Measurements from ENCODE around the gene OR2AT4. TPM values are rescaled to one million over a fixed set of nuclear protein-coding genes. Genes with fewer than 3 reads are reported as not detected.
"Not testable (repeated sequence)": the region's sequence is repeated elsewhere in the genome, so short reads cannot be mapped to it uniquely, and the experiment has no call there.

Gene OR2AT4
- total RNA-seq, 1 donor from 2014 or later = not detected

DNA sequence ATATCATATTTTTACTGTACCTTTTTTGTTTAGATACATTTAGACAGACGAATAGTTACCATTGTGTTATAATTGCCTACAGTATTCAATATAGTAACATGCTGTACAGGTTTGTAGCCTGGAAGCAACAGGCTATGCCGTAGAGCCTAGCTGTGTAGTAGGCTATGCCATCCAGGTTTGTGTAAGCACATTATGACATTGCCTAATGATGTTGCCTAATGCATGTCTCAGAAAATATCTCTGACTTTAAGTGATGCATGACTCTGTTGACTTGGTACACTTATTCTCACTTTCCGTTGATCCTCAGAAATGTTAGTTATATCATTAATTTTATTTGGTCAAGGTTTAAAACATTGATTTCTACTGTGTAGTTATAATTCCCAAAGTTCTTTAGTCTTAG is 39.9 kb downstream of the OR2AT4 start:
- Histone ChIP-seq H3K4me3 (ENCODE audit: low read depth, low read length) (no peak overlapping the region), H3K27me3 (ENCODE audit: control insufficient read depth, insufficient read depth, low read length) (no peaks in the 10 kb centered on the region), H3K36me3 (ENCODE audit: control insufficient read depth, insufficient read depth, low read length) (no peaks in the 10 kb centered on the region)
- TF ChIP-seq, protein P1, sequence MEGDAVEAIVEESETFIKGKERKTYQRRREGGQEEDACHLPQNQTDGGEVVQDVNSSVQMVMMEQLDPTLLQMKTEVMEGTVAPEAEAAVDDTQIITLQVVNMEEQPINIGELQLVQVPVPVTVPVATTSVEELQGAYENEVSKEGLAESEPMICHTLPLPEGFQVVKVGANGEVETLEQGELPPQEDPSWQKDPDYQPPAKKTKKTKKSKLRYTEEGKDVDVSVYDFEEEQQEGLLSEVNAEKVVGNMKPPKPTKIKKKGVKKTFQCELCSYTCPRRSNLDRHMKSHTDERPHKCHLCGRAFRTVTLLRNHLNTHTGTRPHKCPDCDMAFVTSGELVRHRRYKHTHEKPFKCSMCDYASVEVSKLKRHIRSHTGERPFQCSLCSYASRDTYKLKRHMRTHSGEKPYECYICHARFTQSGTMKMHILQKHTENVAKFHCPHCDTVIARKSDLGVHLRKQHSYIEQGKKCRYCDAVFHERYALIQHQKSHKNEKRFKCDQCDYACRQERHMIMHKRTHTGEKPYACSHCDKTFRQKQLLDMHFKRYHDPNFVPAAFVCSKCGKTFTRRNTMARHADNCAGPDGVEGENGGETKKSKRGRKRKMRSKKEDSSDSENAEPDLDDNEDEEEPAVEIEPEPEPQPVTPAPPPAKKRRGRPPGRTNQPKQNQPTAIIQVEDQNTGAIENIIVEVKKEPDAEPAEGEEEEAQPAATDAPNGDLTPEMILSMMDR (IDR thresholded peaks at IDR 0.05; ENCODE audit: insufficient read depth, low read length, poor library complexity, severe bottlenecking) = no peak
- DNase-seq (ENCODE audit: low read depth) = no peak

DNA sequence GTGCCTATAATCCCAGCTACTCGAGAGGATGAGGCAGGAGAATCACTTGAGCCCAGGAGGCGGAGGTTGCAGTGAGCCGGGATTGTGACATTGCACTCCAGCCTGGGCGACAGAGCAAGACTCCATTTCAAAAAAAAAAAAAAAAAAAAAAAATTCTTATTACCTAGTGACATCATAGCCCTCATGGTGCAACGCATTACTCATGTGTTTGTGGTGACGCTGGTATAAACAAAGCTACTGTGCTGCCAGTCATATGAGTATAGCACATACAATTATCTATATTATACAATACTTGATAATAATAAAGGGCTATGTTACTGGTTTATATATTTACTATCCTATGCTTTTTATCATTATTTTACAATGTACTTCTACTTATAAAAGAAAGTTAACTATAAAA is 41.2 kb downstream of the OR2AT4 start:
- no peak overlapping the region for H3K4me3 ChIP-seq (ENCODE audit: low read depth, low read length)
- TF ChIP-seq, protein P1 (IDR thresholded peaks at IDR 0.05; ENCODE audit: insufficient read depth, low read length, poor library complexity, severe bottlenecking) = no peak
- no peaks in the 10 kb centered on the region for H3K27me3 ChIP-seq (ENCODE audit: control insufficient read depth, insufficient read depth, low read length)
- no peaks in the 10 kb centered on the region for H3K36me3 ChIP-seq (ENCODE audit: control insufficient read depth, insufficient read depth, low read length)
- no peak for DNase-seq (ENCODE audit: low read depth)

DNA sequence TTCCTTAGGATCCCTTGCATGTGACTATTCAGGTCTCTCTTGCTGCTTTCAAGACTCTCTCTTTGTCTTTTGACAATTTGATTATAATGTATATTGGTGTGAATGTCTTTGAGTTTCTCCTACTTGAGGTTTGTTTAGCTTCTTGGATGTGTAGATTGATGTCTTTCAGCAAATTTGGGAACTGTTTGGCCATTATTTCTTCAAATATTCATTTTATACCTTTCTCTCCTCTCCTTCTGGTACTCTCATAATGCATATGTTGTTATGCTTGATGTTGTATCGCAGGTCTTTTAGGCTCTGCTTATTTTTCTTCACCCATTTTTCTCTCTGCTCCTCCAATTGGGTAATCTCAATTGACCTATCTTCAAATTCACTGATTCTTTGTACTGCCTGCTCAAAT is 44.2 kb downstream of the OR2AT4 start:
- TF ChIP-seq, protein P1 (IDR thresholded peaks at IDR 0.05; ENCODE audit: insufficient read depth, low read length, poor library complexity, severe bottlenecking) = no peak

DNA sequence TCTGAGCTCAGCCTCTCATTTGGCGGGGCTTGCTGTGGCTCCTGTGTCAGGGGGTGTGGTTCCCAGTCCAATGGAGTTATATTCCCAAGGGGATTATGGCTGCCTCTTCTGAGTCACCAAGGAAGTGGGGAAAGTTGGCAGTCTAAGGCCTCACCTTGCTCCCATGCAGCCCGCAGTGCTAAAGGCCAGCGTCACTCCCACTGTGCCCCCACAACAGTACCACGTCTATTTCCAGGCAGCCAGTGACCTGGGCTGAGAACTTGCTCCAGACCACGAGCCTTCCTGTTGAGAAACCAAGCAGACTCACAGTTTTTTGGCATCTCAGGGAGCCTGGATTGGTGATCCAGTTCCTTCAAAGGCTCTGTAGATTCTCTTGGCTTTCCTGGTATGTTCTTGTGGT is 45.6 kb downstream of the OR2AT4 start:
- Histone ChIP-seq H3K27me3 (ENCODE audit: control insufficient read depth, insufficient read depth, low read length) (no peaks in the 10 kb centered on the region), H3K36me3 (ENCODE audit: control insufficient read depth, insufficient read depth, low read length) (no peaks in the 10 kb centered on the region), H3K4me3 (ENCODE audit: low read depth, low read length) (no peak overlapping the region)
- DNase-seq (ENCODE audit: low read depth) = no peak
- TF ChIP-seq, protein P1 (IDR thresholded peaks at IDR 0.05; ENCODE audit: insufficient read depth, low read length, poor library complexity, severe bottlenecking) = no peak

More for the DNA sequence above, 44.2 kb downstream of the OR2AT4 start:
- DNase-seq (ENCODE audit: low read depth) = no peak
- H3K36me3 ChIP-seq (ENCODE audit: control insufficient read depth, insufficient read depth, low read length) = no peaks in the 10 kb centered on the region
- no peaks in the 10 kb centered on the region for H3K27me3 ChIP-seq (ENCODE audit: control insufficient read depth, insufficient read depth, low read length)
- no peak overlapping the region for H3K4me3 ChIP-seq (ENCODE audit: low read depth, low read length)

DNA sequence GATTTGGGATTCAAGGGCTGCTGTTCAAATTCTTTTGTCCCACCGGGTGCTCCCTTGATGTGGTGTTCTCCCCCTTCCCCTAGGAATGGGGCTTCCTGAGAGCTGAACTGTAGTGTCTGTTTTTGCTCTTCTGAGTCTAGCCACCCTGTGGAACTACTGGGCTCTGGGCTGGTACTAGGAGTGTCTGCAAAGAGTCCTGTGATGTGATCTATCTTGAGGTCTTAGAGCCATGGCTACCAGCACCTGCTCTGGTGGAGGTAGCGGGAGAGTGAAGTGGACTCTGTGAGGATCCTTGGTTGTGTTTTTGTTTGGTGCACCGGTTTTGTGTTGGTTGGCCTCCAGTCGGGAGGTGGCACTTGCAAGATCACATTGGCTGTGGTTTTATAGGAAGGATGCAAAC is 46.2 kb downstream of the OR2AT4 start:
- no peaks in the 10 kb centered on the region for H3K27me3 ChIP-seq (ENCODE audit: control insufficient read depth, insufficient read depth, low read length)
- no peak overlapping the region for H3K4me3 ChIP-seq (ENCODE audit: low read depth, low read length)
- no peak for DNase-seq (ENCODE audit: low read depth)
- H3K36me3 ChIP-seq (ENCODE audit: control insufficient read depth, insufficient read depth, low read length) = no peaks in the 10 kb centered on the region
- TF ChIP-seq, protein P1 (IDR thresholded peaks at IDR 0.05; ENCODE audit: insufficient read depth, low read length, poor library complexity, severe bottlenecking) = no peak

DNA sequence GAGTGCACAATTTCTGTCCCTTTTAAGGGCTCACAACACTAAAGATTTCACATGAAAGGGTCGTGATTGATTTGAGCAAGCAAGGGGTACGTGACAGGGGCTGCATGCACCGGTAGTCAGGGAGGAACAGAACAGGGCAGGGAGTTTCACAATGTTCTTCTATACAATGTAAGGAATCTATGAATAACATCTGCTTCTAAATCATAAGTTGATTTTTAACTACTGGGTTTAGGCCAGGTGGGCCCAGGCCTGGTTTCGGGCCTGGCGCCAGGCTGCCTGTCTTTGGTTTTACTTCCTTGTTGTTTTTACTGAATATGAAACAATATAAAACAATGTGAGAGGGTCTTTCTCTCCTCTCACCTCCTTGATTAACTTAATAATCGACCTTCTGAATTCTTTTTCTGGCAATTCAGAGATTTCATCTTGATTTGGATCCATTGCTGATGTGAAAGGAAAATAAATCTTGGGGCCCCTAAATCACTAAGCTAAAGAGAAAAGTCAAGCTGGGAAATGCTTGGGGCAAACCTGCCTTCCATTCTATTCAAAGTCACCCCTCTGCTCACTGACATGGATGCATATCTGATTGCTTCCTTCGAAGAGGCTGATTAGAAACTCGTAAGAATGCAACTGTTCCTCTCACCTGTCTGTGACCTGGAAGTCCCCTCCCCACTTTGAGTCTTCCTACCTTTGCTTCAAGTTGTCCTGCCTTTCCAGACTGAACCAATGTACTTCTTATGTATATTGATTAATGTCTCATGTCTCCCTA is 47.0 kb downstream of the OR2AT4 start:
- H3K4me3 ChIP-seq (ENCODE audit: low read depth, low read length); H3K36me3 ChIP-seq (ENCODE audit: control insufficient read depth, insufficient read depth, low read length); DNase-seq (ENCODE audit: low read depth); H3K27me3 ChIP-seq (ENCODE audit: control insufficient read depth, insufficient read depth, low read length): not testable (repeated sequence)
